ENCODE results near the gene NMBR.
"Not testable (repeated sequence)": the region's sequence is repeated elsewhere in the genome, so short reads cannot be mapped to it uniquely, and the experiment has no call there.

Gene NMBR

DNA sequence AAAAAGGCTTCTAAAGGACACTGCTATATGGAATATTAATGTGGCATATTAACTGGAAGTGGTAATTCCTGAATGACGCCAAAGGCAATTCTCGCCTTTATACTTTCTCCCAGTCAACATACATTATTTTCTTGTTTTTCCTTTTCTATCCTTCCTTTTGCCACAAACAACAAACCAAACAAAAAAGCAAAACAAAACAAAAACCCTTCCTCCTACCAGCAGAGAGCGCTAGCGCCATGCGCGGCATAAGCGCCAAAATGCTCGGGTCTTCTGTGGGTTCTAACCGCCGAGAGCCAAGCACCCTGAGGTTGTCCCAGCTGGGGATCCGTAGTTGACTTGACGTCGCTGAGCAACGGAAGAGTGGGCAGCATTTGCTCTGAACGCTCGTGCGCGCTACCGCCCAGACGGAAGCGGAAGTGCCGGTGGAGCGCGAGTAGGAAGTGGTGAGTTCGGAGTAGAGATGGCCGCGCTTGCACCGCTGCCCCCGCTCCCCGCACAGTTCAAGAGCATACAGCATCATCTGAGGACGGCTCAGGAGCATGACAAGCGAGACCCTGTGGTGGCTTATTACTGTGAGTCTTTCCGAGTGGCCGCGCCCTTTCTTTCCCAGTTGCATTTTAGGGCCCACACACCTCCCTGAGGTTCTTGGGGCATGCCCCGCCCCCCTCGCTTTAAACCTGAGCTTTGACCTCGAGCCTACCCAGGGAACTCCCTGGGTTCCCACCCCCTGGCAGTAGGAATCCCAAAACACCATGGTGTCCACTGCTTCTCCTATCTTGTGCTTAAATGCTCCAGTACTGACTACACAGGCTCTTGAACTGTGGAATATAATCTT is at the start of gene NMBR, which contains the start of gene VTA1:
Gene NMBR, minus strand, starts transcription at position 295 of the 835 bp plus-strand sequence. CDS start 58,464 bp downstream, outside the sequence.
Gene VTA1, plus strand, starts transcription at position 436 of the 835 bp plus-strand sequence. Its CDS starts 25 bp downstream, at position 461.
- H3K9me3 ChIP-seq (ENCODE audit: control insufficient read depth, insufficient read depth, low read depth, low read length), result no peaks in the 10 kb centered on the region
- no peak within 1 kb of the TSS; the same call in 1 of the 2 replicates for H3K27ac ChIP-seq (ENCODE audit: low read depth, low read length)
- H3K27me3 ChIP-seq (ENCODE audit: control insufficient read depth, insufficient read depth, low read length), result no peaks in the 10 kb centered on the region
- H3K4me3 ChIP-seq (ENCODE audit: low read depth, low read length), result peak within 1 kb of the TSS; percentile 90
- no peaks in the 10 kb centered on the region for H3K36me3 ChIP-seq (ENCODE audit: control insufficient read depth, insufficient read depth, low read length)
- H3K9ac ChIP-seq (ENCODE audit: low read length), result peak within 1 kb of the TSS; percentile 69
- H3K4me1 ChIP-seq (ENCODE audit: control insufficient read depth, insufficient read depth, low read length), result peaks cover 19% of the 10 kb centered on the region

DNA sequence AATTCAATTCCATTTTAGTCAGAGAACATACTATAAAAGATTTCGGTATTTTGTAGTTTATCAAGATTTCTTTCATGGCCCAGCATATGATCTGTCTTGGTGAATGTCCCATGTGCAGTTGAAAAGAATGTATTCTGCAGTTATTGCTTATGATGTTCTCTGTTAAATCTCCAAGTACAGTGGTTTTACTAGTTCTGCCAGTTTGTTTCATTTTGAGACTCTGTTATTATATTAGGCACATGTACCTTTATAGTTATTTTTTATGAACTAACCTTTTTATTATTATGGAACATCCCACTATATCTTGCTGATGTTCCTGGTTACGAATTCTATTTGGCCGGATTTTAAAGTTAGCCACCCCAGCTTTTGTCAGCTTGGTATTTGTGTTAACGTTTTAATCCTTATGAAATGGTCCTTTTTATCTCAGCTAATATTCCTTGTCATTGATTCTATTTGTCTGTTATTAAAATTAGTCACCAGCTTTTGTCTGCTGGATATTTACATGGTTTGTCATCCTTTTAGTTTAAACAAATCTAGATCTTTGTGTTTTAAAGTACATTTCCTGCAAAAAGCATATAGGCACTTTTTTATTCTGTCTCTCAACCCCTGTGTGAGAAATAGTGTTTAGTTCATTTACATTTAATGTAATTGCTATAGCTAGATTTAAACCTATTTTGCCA is 49.1 kb upstream of the NMBR start:
- H3K36me3 ChIP-seq (ENCODE audit: control insufficient read depth, insufficient read depth, low read length), result peaks cover 22% of the 10 kb centered on the region
- H3K27ac ChIP-seq (ENCODE audit: low read depth, low read length), result no peak overlapping the region
- no peak overlapping the region for H3K4me3 ChIP-seq (ENCODE audit: low read depth, low read length)
- H3K4me1 ChIP-seq (ENCODE audit: control insufficient read depth, insufficient read depth, low read length), result no peaks in the 10 kb centered on the region
- H3K9me3 ChIP-seq (ENCODE audit: control insufficient read depth, insufficient read depth, low read depth, low read length), result no peaks in the 10 kb centered on the region
- no peak overlapping the region for H3K9ac ChIP-seq (ENCODE audit: low read length)
- H3K27me3 ChIP-seq (ENCODE audit: control insufficient read depth, insufficient read depth, low read length), result no peaks in the 10 kb centered on the region

- Histone ChIP-seq H3K27ac (ENCODE audit: low read depth, low read length) (no peak overlapping the region), H3K27me3 (ENCODE audit: control insufficient read depth, insufficient read depth, low read length) (no peaks in the 10 kb centered on the region), H3K36me3 (ENCODE audit: control insufficient read depth, insufficient read depth, low read length) (peaks cover 5% of the 10 kb centered on the region), H3K9me3 (ENCODE audit: control insufficient read depth, insufficient read depth, low read depth, low read length) (no peaks in the 10 kb centered on the region), H3K4me1 (ENCODE audit: control insufficient read depth, insufficient read depth, low read length) (no peaks in the 10 kb centered on the region), H3K9ac (ENCODE audit: low read length) (no peak overlapping the region), H3K4me3 (ENCODE audit: low read depth, low read length) (no peak overlapping the region)
Measured at GRCh38 chr6:142193621-142194020, 46.7 kb upstream of the NMBR start.

DNA sequence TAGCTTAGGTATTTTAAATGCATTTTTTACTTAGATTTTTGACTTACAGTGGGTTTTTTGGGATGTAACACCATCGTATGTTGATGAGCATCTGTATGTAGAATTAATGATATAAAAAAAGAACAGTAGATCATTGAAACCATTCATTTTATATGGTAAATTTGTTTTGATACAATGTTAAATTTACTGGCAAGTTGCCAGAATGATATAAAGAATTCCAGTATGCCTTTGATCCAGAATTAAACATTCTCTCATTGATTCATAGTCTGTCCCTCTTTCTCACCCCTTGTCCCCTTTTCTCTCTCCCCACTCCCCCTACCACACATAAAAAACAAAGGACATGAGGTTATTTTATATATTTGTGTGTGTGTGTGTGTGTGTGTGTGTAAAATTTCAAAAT is 45.4 kb upstream of the NMBR start:
- Histone ChIP-seq H3K4me1 (ENCODE audit: control insufficient read depth, insufficient read depth, low read length) (no peaks in the 10 kb centered on the region), H3K27me3 (ENCODE audit: control insufficient read depth, insufficient read depth, low read length) (no peaks in the 10 kb centered on the region), H3K36me3 (ENCODE audit: control insufficient read depth, insufficient read depth, low read length) (no peaks in the 10 kb centered on the region; the same call in 1 of the 2 replicates), H3K9ac (ENCODE audit: low read length) (no peak overlapping the region), H3K27ac (ENCODE audit: low read depth, low read length) (no peak overlapping the region), H3K4me3 (ENCODE audit: low read depth, low read length) (no peak overlapping the region), H3K9me3 (ENCODE audit: control insufficient read depth, insufficient read depth, low read depth, low read length) (no peaks in the 10 kb centered on the region)

GRCh38 chr6:142189057-142189456 is 42.1 kb upstream of the NMBR start:
- H3K36me3 ChIP-seq (ENCODE audit: control insufficient read depth, insufficient read depth, low read length), result no peaks in the 10 kb centered on the region; the same call in 1 of the 2 replicates
- H3K27ac ChIP-seq (ENCODE audit: low read depth, low read length), result no peak overlapping the region
- H3K27me3 ChIP-seq (ENCODE audit: control insufficient read depth, insufficient read depth, low read length), result no peaks in the 10 kb centered on the region
- H3K4me1 ChIP-seq (ENCODE audit: control insufficient read depth, insufficient read depth, low read length), result no peaks in the 10 kb centered on the region
- no peak overlapping the region for H3K4me3 ChIP-seq (ENCODE audit: low read depth, low read length)
- no peaks in the 10 kb centered on the region for H3K9me3 ChIP-seq (ENCODE audit: control insufficient read depth, insufficient read depth, low read depth, low read length)
- no peak overlapping the region for H3K9ac ChIP-seq (ENCODE audit: low read length)

GRCh38 chr6:142188341-142188740 is 41.4 kb upstream of the NMBR start:
- not testable (repeated sequence) for H3K4me1 ChIP-seq (ENCODE audit: control insufficient read depth, insufficient read depth, low read length); H3K27me3 ChIP-seq (ENCODE audit: control insufficient read depth, insufficient read depth, low read length); H3K4me3 ChIP-seq (ENCODE audit: low read depth, low read length); H3K9ac ChIP-seq (ENCODE audit: low read length); H3K36me3 ChIP-seq (ENCODE audit: control insufficient read depth, insufficient read depth, low read length); H3K27ac ChIP-seq (ENCODE audit: low read depth, low read length); H3K9me3 ChIP-seq (ENCODE audit: control insufficient read depth, insufficient read depth, low read depth, low read length)

- Histone ChIP-seq H3K9me3 (ENCODE audit: control insufficient read depth, insufficient read depth, low read depth, low read length) (no peaks in the 10 kb centered on the region), H3K4me3 (ENCODE audit: low read depth, low read length) (no peak overlapping the region), H3K4me1 (ENCODE audit: control insufficient read depth, insufficient read depth, low read length) (no peaks in the 10 kb centered on the region)
Measured at GRCh38 chr6:142187209-142187608, 40.3 kb upstream of the NMBR start.

GRCh38 chr6:142185641-142186040 is 38.7 kb upstream of the NMBR start:
- H3K27ac ChIP-seq (ENCODE audit: low read depth, low read length), result no peak overlapping the region
- H3K36me3 ChIP-seq (ENCODE audit: control insufficient read depth, insufficient read depth, low read length), result peaks cover 4% of the 10 kb centered on the region; the same call in 1 of the 2 replicates
- no peaks in the 10 kb centered on the region for H3K27me3 ChIP-seq (ENCODE audit: control insufficient read depth, insufficient read depth, low read length)
- H3K9ac ChIP-seq (ENCODE audit: low read length), result no peak overlapping the region
- no peaks in the 10 kb centered on the region for H3K4me1 ChIP-seq (ENCODE audit: control insufficient read depth, insufficient read depth, low read length)
- no peak overlapping the region for H3K4me3 ChIP-seq (ENCODE audit: low read depth, low read length)
- no peaks in the 10 kb centered on the region for H3K9me3 ChIP-seq (ENCODE audit: control insufficient read depth, insufficient read depth, low read depth, low read length)

More at GRCh38 chr6:142187209-142187608, 40.3 kb upstream of the NMBR start:
- Histone ChIP-seq H3K36me3 (ENCODE audit: control insufficient read depth, insufficient read depth, low read length) (peaks cover 4% of the 10 kb centered on the region; the same call in 1 of the 2 replicates), H3K27me3 (ENCODE audit: control insufficient read depth, insufficient read depth, low read length) (no peaks in the 10 kb centered on the region), H3K27ac (ENCODE audit: low read depth, low read length) (no peak overlapping the region), H3K9ac (ENCODE audit: low read length) (no peak overlapping the region)

DNA sequence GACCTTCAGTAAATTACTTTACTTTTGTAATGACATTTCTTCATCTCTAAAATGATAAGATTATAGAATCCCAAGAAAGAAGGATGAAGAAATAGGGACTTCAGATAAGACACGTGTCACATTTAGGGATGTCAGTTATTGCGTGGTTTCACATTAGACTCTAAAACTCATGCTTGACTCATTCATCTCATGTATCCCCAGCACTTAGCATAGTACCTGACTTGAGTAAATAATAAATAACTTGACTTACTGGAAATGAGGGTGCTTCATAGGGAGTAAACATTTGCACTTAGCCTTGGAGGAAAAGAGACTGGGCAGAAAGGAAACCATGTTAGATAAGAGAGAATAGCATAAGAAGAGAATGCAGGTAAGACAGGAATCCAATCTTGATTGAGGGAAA is 37.4 kb upstream of the NMBR start:
- H3K36me3 ChIP-seq (ENCODE audit: control insufficient read depth, insufficient read depth, low read length), result 0 out of 2 replicates have a peak, but pooled peaks cover 4% of the 10 kb centered on the region
- H3K4me3 ChIP-seq (ENCODE audit: low read depth, low read length), result no peak overlapping the region
- H3K9ac ChIP-seq (ENCODE audit: low read length), result no peak overlapping the region
- no peaks in the 10 kb centered on the region for H3K9me3 ChIP-seq (ENCODE audit: control insufficient read depth, insufficient read depth, low read depth, low read length)
- H3K27me3 ChIP-seq (ENCODE audit: control insufficient read depth, insufficient read depth, low read length), result no peaks in the 10 kb centered on the region
- no peak overlapping the region for H3K27ac ChIP-seq (ENCODE audit: low read depth, low read length)
- no peaks in the 10 kb centered on the region for H3K4me1 ChIP-seq (ENCODE audit: control insufficient read depth, insufficient read depth, low read length)

- 0 out of 2 replicates have a peak, but pooled peaks cover 4% of the 10 kb centered on the region for H3K36me3 ChIP-seq (ENCODE audit: control insufficient read depth, insufficient read depth, low read length)
- no peaks in the 10 kb centered on the region for H3K9me3 ChIP-seq (ENCODE audit: control insufficient read depth, insufficient read depth, low read depth, low read length)
Measured at GRCh38 chr6:142183351-142183750, 36.4 kb upstream of the NMBR start.

GRCh38 chr6:142182004-142182403 is 35.1 kb upstream of the NMBR start:
- Histone ChIP-seq H3K4me1 (ENCODE audit: control insufficient read depth, insufficient read depth, low read length) (no peaks in the 10 kb centered on the region), H3K9me3 (ENCODE audit: control insufficient read depth, insufficient read depth, low read depth, low read length) (no peaks in the 10 kb centered on the region), H3K27me3 (ENCODE audit: control insufficient read depth, insufficient read depth, low read length) (no peaks in the 10 kb centered on the region), H3K9ac (ENCODE audit: low read length) (no peak overlapping the region), H3K4me3 (ENCODE audit: low read depth, low read length) (no peak overlapping the region), H3K36me3 (ENCODE audit: control insufficient read depth, insufficient read depth, low read length) (peaks cover 10% of the 10 kb centered on the region), H3K27ac (ENCODE audit: low read depth, low read length) (no peak overlapping the region)

More at GRCh38 chr6:142183351-142183750, 36.4 kb upstream of the NMBR start:
- no peak overlapping the region for H3K27ac ChIP-seq (ENCODE audit: low read depth, low read length)
- H3K4me1 ChIP-seq (ENCODE audit: control insufficient read depth, insufficient read depth, low read length), result no peaks in the 10 kb centered on the region
- no peaks in the 10 kb centered on the region for H3K27me3 ChIP-seq (ENCODE audit: control insufficient read depth, insufficient read depth, low read length)
- no peak overlapping the region for H3K4me3 ChIP-seq (ENCODE audit: low read depth, low read length)
- no peak overlapping the region for H3K9ac ChIP-seq (ENCODE audit: low read length)
